GM10847 (cell line): ENCODE data around the gene NAT16.

ENCODE experiments used
- POLR2A ChIP-seq: IDR thresholded peaks from 2 replicates; pipeline ENCODE4 v1.6.1; 2011; ENCODE audit not compliant: insufficient read length; ENCODE audit errors: extremely low read depth

The NAT16 gene

DNA sequence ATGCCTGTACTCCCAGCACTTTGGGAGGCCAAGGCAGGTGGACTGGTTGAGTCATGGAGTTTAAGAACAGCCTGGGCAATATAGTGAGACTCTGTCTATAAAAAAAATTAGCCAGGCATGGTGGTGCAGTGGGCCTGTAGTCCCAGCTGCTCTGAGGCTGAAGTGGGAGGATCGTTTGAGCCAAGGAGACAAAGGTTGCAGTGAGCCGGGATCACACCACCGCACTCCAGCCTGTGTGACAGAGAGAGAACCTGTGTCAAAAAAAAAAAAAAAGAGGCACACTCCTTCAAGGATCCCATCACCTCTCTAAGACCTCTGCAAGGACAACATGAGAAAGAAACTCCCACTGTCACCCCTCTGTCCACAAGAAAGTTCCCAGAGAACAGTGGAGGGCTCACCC lies 4.4 kb downstream of the NAT16 start:
- no peak for TF ChIP-seq POLR2A

DNA sequence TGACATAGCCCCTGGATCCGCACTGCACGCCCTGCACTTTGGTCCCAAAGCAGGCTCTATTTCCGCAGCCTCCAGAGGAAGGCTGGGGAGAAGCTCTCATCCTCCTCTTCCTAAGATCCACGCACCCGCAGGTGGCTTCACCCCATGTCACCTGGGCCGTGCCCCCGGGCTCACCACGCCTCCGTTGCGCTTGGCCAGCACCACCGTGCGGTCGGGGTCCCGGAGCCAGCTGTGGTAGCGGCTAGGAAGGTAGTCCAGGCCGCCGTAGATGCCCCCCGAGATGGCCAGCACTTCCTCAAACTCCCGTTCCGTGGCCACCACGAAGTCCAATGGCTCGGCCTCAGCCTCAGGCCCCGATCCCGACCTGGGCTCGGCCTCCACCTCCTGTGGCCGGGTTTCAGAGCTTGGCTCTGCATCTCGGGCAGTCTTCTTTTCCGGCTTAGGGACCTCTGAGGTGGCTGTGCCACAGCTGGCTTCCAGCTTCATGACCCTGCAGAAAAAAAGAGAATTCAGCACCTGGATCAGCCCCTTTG lies 5.7 kb downstream of the NAT16 start:
- TF ChIP-seq POLR2A, result no peak

DNA sequence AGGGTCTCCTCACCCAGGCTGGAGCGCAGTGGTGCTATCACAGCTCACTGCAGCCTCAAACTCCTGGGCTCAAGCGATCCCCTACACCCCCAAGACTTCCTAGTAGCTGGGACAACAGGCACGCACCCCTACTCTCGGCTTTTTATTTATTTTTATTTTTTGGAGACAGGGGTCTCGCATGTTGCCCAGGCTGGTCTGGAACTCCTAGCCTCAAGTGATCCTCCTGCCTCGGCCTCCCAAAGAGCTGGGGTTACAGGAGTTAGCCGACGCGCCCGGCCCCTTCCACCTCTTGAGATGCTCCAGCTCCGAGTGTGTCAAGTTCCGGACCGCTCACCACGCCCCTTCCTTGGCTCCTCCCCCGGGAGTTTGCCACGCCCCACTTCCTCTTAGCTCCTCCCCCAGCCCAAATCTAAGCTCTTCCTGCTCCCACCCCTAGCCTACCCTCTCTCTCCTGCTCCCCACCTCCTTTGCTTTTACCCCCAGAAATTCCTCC lies 6.3 kb downstream of the NAT16 start:
- no peak for TF ChIP-seq POLR2A

DNA sequence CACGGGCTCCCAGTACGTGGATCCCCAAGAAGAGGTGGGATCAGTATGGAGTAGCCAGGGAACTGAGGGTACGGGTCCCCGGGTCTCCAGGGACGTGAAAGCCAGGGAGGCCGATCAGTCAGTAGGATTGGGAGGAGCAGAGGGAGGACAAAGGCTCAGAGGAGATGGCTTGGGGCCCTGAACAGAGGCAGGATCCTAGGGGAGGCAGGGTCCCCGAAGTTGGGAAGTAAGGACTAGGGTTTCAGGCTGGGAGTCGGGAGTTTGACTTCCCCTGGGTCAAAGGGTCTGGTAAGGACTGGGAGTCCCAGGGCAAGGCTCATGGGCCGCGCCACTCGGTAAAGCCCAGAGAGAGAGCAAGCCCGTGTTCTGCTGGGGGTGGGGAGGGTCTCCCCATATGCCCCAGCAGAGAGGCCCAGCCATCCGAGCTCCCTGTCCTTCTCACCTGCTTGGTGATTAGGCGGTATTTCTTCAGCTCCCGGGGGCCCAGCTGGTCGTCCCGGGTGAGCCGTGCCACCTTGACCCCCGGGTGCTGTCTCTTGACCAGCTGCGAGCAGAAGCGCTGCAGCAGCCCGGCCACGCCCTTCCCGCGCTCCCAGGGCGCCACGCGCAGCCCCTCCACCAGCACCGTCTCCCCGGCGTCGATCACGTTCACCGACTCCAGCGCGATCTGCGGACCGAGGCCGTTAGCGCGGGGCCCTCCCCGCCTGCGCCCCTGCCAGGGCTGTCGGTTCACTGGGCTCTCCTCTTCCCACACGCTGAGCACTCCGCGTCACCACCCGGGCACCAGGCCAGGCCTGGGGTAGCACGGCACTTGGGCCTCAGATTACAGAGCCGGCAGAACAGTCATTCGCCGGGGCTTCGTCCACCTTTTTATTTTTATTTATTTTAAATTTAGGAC lies 7.0 kb downstream of the NAT16 start:
- no peak for TF ChIP-seq POLR2A

DNA sequence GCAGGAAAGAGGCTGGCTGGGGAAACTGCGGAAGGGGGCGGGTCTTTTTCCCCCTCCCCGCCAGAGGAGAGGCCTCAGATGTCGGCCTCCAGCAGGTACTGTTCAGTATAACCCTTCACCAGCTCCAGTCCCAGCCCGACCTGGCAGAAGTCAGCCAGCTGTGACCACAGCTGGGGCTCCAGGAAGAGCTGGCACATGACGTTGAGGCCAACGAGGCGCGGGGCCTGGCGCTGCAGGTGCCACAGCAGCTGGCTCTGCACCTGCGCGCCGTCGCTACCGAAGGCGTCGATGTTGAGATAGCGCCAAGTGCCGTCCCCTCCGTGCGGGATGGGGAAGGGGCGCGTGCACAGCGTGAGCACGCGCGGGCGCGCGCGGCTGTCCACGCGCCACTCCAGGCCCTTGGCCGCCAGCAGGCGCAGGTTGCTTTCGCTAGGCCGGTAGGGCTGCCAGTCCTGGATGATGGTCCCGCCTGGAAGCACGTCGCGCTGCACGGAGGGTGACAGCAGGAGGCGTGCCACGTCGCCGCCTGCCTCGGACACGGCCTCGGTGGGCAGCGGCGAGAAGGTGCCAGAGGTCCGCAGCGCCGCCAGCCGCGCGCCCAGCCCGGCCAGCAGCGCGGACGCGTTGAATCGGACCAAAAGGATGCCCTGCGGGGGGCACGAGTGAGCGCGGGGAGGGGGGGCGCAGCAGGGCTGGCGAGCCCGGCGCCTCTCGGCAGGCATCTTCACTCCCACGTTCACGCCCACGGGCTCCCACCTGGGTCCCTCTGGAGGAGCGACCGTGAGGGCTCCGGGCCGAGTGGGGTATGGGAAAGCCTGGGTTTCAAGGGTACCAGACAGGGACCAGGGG lies 7.9 kb downstream of the NAT16 start:
- TF ChIP-seq POLR2A, result no peak

DNA sequence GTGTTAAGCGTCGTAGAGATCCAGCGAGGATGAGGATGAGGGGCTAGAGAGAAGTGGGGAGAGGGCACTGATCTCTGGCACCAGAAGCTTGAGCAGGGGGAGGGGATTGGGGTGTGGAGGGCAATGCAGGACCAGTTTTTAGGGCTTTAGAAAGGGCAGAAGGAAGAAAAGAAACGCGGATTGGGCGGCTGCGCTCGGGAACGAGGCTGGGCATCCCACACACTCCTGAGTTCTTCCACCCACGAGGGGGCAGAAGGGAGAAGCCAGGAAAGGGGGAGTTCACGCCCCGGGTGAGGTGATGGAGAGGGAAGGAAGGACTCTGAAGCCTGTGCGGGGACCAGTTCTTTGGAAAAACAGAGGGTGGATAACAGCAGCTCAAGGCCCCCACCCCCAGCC lies 8.7 kb downstream of the NAT16 start:
- TF ChIP-seq POLR2A, result no peak

DNA sequence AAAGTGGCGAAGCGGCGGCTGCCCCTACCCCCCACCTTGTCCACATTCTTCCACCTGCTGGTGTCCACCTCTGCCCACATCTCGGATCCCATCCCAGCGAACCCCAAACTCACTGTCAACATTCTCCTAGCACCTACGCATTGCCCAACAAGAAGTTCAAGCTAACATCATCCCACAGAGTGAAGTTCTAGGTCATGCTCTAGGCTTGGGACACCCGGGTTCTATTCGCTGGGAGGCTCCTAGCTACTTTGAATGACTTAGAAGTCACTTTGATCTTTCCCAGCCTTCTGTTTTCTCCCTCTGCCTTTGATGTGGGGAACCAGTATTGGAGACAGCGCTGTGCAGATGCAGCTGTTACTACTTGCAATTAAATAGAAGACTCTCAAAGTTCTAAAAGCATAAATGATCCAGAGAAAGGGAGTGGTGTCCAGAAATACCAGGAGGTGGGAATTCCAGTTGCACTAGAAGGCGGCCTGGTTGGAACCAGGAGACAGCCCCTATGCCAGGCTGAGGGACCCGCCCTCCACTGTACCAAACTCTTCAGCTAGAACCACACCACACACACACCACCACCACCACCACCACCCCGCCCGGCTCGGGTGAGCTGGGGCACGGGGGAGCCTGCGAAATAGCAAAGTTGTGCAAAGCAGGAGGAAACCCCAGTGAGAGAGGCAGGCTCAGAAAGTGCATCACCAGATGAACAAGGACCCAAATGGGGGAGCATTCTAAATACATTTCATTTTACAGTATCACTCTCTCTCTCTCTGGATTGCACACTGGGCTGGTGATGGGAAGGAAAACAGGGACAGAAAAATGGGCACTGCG lies 9.3 kb downstream of the NAT16 start:
- no peak for TF ChIP-seq POLR2A

DNA sequence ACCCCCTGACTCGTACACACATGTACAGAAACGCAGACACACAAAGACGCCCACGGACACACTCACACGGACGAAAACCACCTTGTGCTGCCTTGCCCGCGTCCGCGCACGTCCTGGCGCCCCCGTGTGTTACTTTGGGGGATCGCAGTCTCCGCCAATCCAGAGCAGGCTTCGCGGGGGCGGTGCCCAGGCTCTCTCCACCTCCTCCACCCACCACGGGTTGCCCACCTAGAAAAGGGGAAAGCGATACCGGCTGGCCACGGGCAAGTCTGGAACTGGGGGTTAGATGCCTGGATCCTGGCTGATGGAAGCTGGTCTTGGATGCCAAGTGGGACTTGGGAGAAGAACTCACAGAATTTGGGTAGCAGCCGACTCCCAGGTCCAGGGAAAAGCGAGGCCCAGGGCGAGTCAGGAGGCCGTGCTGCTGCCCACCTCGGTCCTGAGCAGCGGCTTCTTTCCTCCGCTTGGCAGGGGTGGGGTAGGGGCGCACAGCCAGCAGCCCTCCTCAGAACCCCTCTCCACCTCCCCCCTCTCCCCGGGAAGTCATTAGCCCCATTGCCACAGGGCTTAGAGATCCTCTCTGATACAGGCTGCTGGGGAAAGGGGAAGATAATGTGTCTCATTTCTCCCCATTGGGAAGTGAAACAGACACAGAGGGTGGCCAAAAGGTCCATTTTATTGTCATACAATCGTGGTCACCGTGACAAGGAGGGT lies 10.1 kb downstream of the NAT16 start:
- no peak for TF ChIP-seq POLR2A

DNA sequence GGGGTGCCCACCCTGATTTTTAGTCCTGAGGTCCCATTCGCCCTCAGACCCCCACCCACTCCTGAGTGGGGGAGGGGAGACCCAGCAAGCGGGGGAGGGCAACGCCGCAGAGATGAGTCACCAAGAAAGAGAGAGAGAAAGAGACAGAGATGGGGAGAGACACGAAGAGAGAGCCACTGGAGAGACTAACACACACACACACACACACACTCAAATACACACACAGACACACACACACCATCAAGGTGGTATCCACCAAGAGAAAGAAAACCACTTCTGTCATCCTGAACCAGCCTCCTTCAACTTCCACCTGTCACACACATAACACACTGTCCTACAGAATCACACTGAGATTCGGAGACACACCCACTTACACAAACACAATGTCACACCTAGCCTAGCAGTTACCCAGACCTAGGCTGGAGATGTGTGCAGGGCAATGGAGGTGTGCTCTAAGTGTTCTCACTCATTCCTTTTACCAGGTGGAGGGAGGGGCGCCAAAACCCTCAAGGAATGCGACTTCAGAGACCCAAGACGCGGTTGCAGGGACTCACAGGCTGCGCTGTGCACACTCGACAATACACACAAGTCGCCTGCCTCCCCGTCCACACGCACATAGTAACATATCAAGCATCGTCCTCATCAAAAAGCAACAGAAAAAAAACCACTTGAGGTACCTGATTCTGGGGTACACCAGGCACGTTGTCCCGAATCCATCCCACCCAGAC lies 10.8 kb downstream of the NAT16 start:
- no peak for TF ChIP-seq POLR2A

DNA sequence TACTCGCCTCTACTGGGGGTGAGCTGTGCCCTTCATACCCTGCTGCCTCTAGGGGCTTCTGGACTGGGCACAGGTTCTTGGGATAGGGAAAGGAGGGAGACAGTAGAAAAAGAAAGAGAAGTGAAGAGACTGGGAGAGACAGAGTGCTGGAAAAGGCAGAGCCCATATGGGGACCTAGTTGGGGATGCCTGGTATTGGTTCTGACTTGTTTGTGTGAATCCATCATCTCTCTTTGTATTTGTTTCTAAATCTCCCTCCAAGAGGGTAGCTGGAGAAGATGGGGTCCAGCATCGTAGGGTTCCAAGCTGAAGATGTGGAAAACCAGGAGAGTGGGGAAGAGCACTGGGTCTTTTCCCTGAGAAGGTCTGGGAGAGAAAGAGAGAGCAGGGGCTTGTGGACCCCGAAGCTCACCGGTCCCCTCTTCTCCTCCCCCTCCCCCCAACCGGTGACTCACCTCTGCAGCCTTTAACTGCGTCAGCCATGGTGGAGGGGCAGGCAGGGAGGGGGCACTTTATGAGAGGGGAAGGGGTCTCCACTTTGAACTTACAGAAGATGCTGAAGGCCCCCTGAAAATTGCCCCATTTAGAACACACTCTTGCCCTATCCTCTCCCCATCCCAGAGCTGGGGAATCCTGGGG lies 11.6 kb downstream of the NAT16 start:
- no peak for TF ChIP-seq POLR2A

DNA sequence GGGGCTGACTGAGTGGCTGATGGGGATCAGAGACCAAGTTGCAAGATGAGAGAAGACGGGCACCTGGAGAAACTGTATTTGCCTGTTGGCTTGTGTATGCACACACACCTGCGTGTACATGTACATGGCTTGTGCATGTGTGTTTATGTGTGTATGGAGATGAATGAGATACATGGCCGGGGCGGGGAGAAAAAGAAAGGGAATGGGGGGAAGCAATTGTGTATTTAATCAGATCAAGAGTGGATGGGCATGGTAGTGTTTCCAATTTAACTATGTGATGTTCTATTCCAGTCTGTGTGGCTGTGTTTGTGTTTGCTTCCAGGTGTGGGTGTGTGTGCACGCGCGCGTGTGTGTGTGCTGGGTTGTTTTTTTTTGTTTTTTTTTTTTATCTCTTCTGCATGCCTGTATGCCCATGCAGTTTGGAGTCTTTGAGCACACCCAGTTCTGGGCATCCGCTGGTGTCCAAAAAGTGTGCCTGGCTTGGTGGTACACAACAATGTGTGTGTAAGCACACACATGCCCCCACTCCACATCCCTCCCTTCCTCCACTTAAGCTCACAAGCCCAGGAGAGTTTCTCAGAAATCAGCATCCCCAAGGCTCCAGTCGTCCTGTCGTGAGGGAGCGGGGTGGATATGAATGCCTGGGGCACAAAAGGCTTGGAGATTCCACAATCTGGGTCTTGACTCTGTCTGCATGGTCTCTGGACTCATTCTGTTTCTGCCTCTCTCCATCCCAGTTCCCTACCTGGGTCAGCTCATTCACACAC lies 12.3 kb downstream of the NAT16 start:
- TF ChIP-seq POLR2A, result no peak

DNA sequence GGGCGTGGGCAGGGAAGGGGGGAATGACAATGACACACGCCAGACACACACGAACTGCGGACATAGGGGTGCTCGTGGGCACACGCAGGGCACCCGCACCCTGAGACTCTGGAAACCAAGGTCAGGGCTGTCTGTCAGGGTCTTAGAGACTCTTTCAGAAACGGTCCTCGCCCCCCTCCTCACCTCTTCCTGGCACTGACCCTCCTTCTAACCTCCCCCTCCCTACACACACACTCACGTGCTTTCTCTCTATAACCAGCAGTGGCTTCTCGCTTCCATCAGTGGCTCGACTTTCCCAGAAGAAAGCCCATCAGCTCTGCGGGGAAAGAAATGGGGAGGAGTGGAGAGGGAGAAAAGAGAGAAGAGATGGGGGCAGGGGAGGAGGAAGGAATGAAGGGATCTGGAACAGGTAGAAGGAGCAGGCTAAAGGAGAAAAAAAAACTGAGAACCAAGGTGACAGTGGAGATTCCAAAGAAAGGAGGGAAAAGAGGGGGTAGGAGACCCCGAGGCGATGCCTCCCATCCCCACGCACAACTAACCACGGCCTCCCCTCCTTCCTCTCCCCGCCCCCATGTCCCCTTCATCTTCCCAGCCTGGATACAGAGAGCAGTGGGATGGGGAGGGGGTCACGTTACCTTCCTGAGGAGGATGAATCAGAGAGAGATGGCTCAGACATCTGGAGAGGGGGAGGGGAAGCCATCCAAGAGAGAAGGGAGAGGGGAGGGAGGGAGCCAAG lies 13.0 kb downstream of the NAT16 start:
- no peak for TF ChIP-seq POLR2A
